Measurements from ENCODE around the gene LKAAEAR1. TPM values are rescaled to one million over a fixed set of nuclear protein-coding genes. Genes with fewer than 3 reads are reported as not detected.

Gene LKAAEAR1
- total and polyA plus RNA-seq, 2 of the 13 experiments (the other 11 are each of a cell fraction or from before 2014, with no cell fraction given): not detected

GRCh38 chr20:64056889-64057627 lies 27.1 kb downstream of the LKAAEAR1 start (continued):
- TF ChIP-seq ZSCAN31 (CRISPR knock-in tag; IDR thresholded peaks at IDR 0.05; ENCODE audit: low read depth) (no peak; the same call in 1 of the 2 replicates), ZNF740 (CRISPR knock-in tag; IDR thresholded peaks at IDR 0.05) (no peak), KLF12 (CRISPR knock-in tag; IDR thresholded peaks at IDR 0.05; ENCODE audit: borderline replicate concordance) (no peak), ARID5B (CRISPR knock-in tag; IDR thresholded peaks at IDR 0.05) (no peak), ZSCAN20 (CRISPR knock-in tag; IDR thresholded peaks at IDR 0.05; ENCODE audit: borderline replicate concordance) (no peak; the same call in 1 of the 2 replicates), RXRA (CRISPR knock-in tag; IDR thresholded peaks at IDR 0.05) (no peak; the same call in 1 of the 2 replicates), POLR2G (IDR thresholded peaks at IDR 0.05; ENCODE audit: low read depth, low read length) (peak; percentile 71), ATM (IDR thresholded peaks at IDR 0.05; ENCODE audit: borderline replicate concordance) (no peak), TCF7 (IDR thresholded peaks at IDR 0.05; ENCODE audit: low read depth) (no peak), CHD4 (IDR thresholded peaks at IDR 0.05; ENCODE audit: borderline replicate concordance, low read length) (peak; percentile 74; the same call in 1 of the 2 replicates), ZBTB37 (CRISPR knock-in tag; IDR thresholded peaks at IDR 0.05) (0 out of 2 replicates have a peak, but pooled peaks have one; percentile 37), CHCHD3 (CRISPR knock-in tag; IDR thresholded peaks at IDR 0.05) (0 out of 2 replicates have a peak, but pooled peaks have one; percentile 4), PRDM4 (CRISPR knock-in tag; IDR thresholded peaks at IDR 0.05; ENCODE audit: borderline replicate concordance) (no peak), ZNF660 (CRISPR knock-in tag; IDR thresholded peaks at IDR 0.05; ENCODE audit: borderline replicate concordance, low read depth) (no peak; the same call in 1 of the 2 replicates)

Data from HepG2 (cell line).